ENCODE measurements around the gene ZP4.
"Not testable (repeated sequence)": the region's sequence is repeated elsewhere in the genome, so short reads cannot be mapped to it uniquely, and the experiment has no call there.

Gene ZP4

GRCh38 chr1:237877631-237878030 lies 13.1 kb downstream of the ZP4 start:
- no peak for DNase-seq (ENCODE audit: low read depth)

GRCh38 chr1:237875291-237875690 lies 15.4 kb downstream of the ZP4 start:
- no peak for DNase-seq (ENCODE audit: low read depth)

GRCh38 chr1:237873487-237874211 lies 17.1 kb downstream of the ZP4 start:
- no peak for DNase-seq (ENCODE audit: low read depth)

- DNase-seq (ENCODE audit: low read depth) = no peak
Observed at GRCh38 chr1:237868817-237869600, 21.7 kb downstream of the ZP4 start.

DNA sequence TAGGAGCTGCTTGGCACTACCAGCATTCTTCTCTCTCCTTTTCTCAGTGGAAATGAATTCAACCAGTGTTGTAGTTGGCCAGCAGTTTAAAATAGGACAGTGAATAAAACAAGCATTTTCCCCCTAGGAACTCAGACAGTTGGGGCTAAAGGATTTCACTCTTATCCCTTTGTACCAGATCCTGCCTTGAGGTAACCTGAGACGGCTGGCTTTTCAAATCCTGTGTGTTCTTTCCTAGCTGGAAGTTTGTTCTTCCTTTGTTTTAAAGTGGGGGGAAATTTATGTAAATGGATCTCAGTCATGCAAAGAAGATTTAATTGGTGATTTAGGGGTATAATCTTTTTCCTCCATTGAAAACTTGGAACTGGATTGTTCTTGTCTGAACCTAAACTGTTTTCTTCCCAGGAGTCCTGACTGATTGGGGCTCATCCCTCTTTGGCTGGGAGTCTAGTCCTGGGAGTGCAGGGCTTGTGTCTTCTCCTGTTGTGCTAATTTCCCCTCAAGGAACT lies 23.3 kb downstream of the ZP4 start:
- DNase-seq (ENCODE audit: low read depth) = no peak

DNA sequence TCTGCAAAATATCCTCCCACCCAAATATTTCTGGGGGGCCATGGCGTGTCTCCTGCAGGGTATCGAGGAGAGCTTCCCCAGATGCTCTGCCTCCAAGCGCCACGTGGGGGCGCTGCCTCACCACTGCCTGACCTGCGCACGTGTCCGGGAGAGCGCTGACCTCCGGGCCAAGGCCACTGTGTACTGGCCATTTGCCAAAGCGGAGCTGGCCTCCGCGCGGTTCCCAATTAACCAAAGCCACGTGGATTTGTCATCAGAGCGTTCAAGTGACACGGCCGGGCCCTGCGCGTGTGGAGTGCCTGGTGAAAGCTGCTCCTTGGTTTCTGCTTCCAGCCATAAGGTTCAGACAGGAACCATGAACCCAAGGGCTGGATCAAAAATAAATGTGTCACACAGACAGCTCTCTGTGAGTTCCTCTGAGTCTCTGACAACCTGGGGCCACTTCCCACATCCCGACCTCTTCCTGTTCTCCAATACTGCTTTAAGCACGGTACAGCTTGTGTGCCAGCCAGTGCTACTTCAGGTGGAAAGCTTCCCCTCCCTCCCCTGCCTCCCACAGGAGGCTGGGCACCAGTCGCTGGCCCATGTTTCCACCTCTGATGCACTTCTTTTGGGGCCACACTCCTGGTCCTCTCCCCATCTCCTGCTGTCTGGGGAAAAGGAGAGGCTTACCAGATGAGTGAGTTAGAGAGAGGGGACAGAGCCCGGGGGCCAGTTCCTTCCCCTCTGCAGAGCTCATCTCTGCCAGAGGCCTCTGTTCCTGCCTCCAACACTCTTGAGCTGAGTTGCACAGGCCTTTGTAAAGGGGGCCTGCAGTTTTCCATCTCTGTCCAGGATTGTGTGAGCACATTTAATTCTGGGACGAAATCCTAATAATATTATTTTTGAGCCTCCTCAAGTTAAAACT lies 26.1 kb downstream of the ZP4 start:
- no peak for DNase-seq (ENCODE audit: low read depth)

DNA sequence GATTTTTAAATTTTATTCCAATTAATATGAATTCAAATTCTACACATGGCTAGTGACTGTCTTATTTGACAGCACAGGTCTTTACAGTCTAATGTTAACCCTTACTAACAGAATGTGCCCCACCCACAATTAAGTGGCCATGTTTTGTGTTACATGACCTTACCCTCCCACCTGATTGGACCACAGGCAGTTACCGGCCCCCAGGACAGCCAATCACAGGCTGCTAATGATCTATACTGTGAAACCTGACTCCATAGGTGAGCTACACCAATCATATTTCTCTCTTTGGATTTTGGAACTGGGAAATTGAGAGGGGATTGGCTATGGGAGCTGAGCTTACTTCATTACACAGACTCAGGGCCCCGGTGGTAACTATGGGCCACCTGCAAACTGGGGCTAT lies 27.5 kb downstream of the ZP4 start:
- DNase-seq (ENCODE audit: low read depth) = no peak

DNA sequence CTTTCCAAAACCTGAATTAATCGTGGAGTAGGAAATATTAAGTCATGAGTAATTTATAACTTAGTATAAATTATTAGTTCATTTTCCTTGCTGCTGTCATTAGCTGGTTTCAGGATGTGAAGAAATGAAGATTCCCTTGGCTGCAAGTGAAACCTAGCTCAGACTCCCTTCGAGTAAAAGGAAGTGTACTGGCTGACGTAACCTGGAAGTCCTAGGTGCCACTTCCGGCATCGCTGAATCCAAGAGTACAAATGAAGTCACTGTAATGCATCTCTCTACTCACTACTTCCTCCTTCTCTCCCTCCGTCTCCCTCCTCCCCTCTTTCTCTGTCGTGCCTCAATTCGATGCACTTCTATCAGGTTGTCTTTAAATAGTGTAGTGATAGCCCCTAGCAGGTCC lies 28.8 kb downstream of the ZP4 start:
- DNase-seq (ENCODE audit: low read depth) = no peak

DNA sequence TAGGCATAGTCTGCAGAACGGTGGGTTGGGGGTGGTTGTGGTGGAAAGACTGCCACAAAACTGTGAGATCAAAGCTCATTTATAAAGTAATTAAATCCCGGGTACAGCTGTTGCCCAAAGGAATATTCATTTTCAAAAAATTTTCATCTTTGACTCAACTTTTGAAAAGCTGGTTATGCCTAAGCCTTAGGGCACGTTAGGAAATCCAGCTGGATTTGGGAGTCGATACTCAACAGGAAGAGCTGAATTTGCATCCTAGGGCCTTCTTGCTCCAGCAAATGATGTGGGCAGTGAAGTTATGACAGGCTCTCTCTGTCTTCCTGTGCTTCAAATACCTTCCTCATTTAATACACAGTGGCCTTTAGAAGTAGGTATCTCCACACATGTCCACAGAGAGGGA lies 31.7 kb downstream of the ZP4 start:
- DNase-seq (ENCODE audit: low read depth) = no peak

DNA sequence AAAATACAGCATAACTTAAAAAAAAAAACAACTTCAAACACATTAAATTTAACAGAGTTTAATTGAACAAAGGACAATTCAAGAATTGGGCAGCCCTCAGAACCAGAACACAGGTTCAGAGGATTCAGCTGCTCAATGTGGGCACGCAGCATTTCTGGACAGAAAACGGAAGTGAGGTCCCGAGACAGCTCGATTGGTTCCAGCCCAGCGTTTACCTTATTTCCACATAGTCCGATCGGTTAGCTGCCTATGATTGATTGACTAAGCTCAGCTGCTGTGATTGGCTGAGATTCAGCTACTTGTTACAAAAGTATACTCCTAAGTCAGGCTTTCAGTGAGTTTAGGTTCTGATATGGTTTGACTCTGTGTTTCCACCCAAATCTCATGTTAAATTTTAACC lies 33.3 kb downstream of the ZP4 start:
- DNase-seq (ENCODE audit: low read depth) = no peak

DNA sequence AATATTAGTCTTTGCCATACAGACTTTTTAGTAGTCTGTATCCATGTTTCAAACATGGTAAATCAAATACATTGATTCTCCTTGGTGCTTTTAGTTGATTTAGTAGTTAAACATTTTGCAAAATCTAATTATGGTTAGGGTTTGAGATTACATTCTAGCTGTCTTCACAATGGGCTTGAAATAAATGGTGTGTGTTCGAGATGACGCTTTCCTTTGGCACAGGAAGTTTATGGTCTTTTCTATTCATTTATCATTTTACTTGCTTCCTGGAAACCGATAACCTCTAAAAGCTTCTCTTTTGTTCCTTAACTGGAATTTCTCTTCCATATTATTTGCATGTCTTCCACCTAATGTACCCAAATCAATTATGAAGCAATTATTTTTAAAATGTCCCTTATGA lies 38.4 kb downstream of the ZP4 start:
- DNase-seq (ENCODE audit: low read depth) = no peak

GRCh38 chr1:237851210-237851845 lies 39.4 kb downstream of the ZP4 start:
- no peak for DNase-seq (ENCODE audit: low read depth)

DNA sequence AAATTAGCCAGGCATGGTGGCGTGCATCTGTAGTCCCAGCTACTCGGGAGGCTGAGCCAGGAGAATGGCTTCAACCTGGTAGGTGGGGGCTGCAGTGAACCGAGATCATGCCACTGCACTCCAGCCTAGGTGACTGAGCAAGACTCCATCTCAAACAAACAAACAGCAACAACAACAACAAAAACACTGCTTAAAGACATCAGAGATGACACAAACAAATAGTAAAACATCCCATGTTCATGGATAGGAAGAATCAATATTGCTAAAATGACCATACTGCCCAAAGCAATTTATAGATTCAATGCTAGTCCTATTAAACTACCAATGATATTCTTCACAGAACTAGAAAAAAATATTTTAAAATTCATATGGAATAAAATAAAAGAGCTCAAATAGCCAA lies 47.2 kb downstream of the ZP4 start:
- DNase-seq (ENCODE audit: low read depth) = not testable (repeated sequence)

DNA sequence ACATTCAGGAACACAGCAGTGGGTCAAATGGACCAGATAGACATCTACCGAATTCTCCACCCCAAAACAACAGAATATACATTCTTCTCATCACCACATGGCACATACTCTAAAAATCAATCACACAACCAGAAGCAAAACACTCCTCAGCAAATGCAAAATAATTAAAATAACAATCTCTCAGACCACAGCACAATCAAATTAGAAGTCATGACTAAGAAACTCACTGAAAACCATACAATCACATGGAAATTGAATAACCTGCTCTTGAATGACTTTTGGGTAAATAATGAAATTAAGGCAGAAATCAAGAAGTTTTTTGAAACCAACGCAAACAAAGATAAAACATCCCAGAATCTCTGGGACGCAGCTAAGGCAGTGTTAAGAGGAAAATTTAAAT lies 49.2 kb downstream of the ZP4 start:
- DNase-seq (ENCODE audit: low read depth) = no peak

DNA sequence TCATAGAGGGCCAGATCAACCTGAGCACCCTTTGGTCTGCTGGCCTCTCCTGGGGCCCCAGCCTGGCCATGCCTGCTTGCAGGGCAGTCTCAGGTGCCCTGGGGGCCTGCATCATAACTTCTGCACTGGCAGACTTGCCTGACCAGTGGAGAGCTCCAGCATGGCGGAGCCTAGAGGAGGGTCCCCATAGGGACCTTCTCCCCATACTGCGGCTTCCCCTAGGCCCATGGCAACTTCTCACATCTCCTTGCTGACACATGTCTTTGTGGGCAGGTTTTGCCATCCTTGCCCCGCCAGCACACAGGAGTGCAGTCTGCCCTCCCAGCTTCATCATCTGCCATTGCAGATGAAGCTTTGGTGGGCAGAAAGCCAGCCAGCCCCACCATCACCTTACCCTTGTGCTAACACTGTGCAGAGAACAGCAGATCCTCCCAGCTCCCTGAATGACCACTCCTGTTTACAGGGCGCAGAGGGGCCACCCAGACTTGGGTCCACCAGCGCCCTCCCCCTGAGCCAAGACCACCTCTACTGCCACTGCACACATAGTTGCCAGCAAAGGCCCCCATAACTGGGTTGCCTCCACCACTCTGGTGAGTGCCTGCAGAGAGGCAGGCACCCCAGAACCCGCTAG lies 51.7 kb downstream of the ZP4 start:
- no peak for DNase-seq (ENCODE audit: low read depth)

DNA sequence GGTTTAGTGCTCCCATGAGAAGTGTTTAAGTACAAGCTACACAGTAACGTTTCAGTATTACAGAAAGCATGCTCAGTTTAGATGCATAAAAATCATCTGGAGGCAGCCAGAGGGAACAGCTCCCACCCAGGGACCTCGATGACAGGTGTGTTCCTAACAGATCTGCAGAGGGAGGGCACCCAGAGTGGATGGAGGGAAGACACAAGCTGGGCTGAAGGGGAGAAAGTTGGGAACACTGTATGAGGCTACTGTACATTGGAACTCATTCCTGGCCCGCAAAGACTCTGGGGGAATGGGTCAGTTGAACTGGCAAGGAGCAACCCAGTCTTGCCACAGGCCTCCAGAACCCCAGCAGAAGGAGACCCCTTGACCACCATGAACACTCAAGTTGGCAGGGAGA lies 52.4 kb downstream of the ZP4 start:
- DNase-seq (ENCODE audit: low read depth) = no peak

DNA sequence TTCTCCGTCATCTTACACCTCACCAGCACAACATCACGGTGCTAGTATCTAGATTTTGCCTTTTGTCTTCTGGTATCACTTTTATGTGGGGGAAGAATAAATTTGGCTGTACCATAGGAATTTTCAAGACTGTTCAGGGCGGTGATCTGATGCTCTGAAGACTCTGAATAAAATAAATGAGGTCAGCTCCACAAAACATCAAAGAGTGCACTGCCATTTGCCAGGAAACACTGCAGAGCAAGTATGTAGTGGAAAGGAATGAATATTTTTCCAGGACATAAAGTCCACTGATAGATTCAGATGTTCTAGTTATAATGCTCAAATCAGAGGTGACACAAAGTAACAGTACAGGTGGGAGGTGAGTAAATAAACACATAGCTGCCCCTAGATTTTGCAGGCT lies 56.3 kb downstream of the ZP4 start:
- DNase-seq (ENCODE audit: low read depth) = no peak

DNA sequence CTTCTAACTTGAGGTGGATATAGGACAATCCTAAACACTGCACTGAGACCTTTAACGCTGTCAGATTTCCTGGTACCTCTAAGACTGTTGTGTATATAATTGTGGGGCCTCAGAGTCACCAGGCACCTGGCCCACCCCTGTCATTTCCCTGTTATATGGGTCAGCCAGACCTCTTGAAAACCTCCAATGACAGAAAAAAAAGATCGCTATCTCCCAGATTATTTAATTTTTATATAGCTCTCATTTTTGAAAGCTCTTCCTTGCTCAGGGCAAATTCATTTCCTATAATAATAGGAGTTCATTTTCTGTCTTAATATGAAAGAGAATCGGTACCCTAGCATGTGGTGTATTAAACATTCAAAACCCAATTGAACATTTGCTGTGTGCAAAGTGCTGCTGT lies 56.7 kb downstream of the ZP4 start:
- no peak for DNase-seq (ENCODE audit: low read depth)

DNA sequence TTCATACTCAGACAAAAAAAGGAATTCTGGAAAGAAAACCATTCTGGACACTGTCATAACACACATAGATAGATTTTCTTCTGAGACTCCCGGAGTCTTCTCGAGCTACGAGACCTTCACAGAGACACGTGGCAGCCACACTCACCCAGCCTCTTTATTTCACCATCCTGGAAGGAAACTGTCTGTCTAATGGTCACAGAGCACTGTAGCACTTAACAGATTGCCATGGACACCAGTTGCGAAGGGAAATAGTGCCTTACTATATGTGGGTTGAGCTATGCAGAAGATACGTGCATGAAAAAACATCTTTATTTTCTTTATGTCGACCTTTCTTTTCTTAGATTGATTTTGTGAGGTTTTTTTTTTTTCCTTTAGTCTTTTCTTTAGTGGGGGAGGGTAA lies 57.9 kb downstream of the ZP4 start:
- no peak for DNase-seq (ENCODE audit: low read depth)
